ENCODE data around the gene STARD10. TPM values are rescaled to one million over a fixed set of nuclear protein-coding genes. Genes with fewer than 3 reads are reported as not detected.
A peak's percentile ranks its signal among the peaks of the same experiment; 100 is the strongest.

STARD10 gene
- total and polyA plus RNA-seq, 9 of the 15 experiments (the other 6 are each of a cell fraction or from before 2014, with no cell fraction given): 0.15 to 52.9 (median 32.3) TPM

GRCh38 chr11:72776844-72777754 lies 16.7 kb downstream of the STARD10 start (continued):
- peak; percentile 61 for TF ChIP-seq GABPB1 (CRISPR knock-in tag; IDR thresholded peaks at IDR 0.05)
- peak; percentile 88 for TF ChIP-seq BHLHE40 (IDR thresholded peaks at IDR 0.05; ENCODE audit: low read length)
- TF ChIP-seq KDM1A (IDR thresholded peaks at IDR 0.05): no peak
- no peak for TF ChIP-seq SLC30A9 (CRISPR knock-in tag; IDR thresholded peaks at IDR 0.05)
- TF ChIP-seq NR3C1 (CRISPR knock-in tag; IDR thresholded peaks at IDR 0.05): no peak
- peak; percentile 85 for TF ChIP-seq MGA (IDR thresholded peaks at IDR 0.05)
- TF ChIP-seq SMARCE1 (IDR thresholded peaks at IDR 0.05): no peak
- no peak for TF ChIP-seq FOXJ2 (tag; IDR thresholded peaks at IDR 0.05)
- TF ChIP-seq EP300 (IDR thresholded peaks at IDR 0.05; ENCODE audit: low read length): peak; percentile 17; the same call in 1 of the 2 replicates
- TF ChIP-seq KDM5B (IDR thresholded peaks at IDR 0.05; ENCODE audit: insufficient replicate concordance, low read depth, low read length): peak; percentile 9
- TF ChIP-seq MCM2 (IDR thresholded peaks at IDR 0.05; ENCODE audit: low read depth): no peak
- no peak for TF ChIP-seq SNRNP70 (optimal IDR thresholded peaks at IDR 0.05; ENCODE audit: low read depth, low read length)
- TF ChIP-seq RBFOX2 (IDR thresholded peaks at IDR 0.05; ENCODE audit: low read depth, low read length): peak; percentile 74
- TF ChIP-seq TCF7 (IDR thresholded peaks at IDR 0.05; ENCODE audit: borderline replicate concordance): no peak

All from K562 (cell line).